Upper lobe of left lung (tissue), 6 donors: ENCODE data around the gene RRP9. TPM values are rescaled to one million over a fixed set of nuclear protein-coding genes. Genes with fewer than 3 reads are reported as not detected.
A peak's percentile ranks its signal among the peaks of the same experiment; 100 is the strongest.
"Not testable (repeated sequence)": the region's sequence is repeated elsewhere in the genome, so short reads cannot be mapped to it uniquely, and the experiment has no call there.

Source experiments
- ATAC-seq, 2 donors: fragments of 200-7000 bp; cut with Tn5 transposase; one replicate each; pipeline ENCODE4 v1.9.1; 2022; ENCODE audit warnings: mild to moderate bottlenecking in 2 of 2, moderate library complexity in 2 of 2; ENCODE audit not compliant: low FRiP score in 2 of 2
- DNase-seq, 2 donors: peaks; one replicate each; pipeline ENCODE4 v3.0.0-alpha.2; 2019 to 2020
- H3K27ac ChIP-seq, 4 donors: fragments of 200-600 bp; sonication (generic); one replicate each; pipeline ENCODE4 v1.5.1; 2016 to 2019
- H3K27me3 ChIP-seq, 4 donors: fragments of 200-600 bp; sonication (generic); one replicate each; pipeline ENCODE4 v1.5.1; 2017 to 2019
- H3K36me3 ChIP-seq, 4 donors: fragments of 200-600 bp; sonication (generic); one replicate each; pipeline ENCODE4 v1.5.1; 2016 to 2019
- H3K4me1 ChIP-seq, 4 donors: fragments of 200-600 bp; sonication (generic); one replicate each; pipeline ENCODE4 v1.5.1; 2018 to 2019
- H3K4me3 ChIP-seq, 4 donors: fragments of 200-600 bp; sonication (generic); one replicate each; pipeline ENCODE4 v1.5.1; 2017 to 2019; ENCODE audit warnings: mild to moderate bottlenecking in 2 of 4, moderate library complexity in 1 of 4
- H3K9me3 ChIP-seq, 4 donors: fragments of 200-600 bp; sonication (generic); one replicate each; pipeline ENCODE4 v1.5.1; 2018 to 2019
- CTCF ChIP-seq, 6 experiments: fragments of 450-650 bp in 4 of 6; fragments of 200-600 bp in 2 of 6; sonication (generic) in 2 of 6; IDR thresholded peaks; one replicate each; pipeline ENCODE4 v1.5.1; 2016 to 2019; ENCODE audit warnings: antibody characterized with exemption in 6 of 6
- EP300 ChIP-seq, 4 donors: sonication (generic); formaldehyde crosslinking; IDR thresholded peaks; one replicate each; pipeline ENCODE4 v1.5.1; 2017; ENCODE audit warnings: antibody characterized with exemption in 4 of 4, control low read depth in 2 of 4
- POLR2A ChIP-seq, 4 donors: fragments of 450-650 bp; IDR thresholded peaks; one replicate each; pipeline ENCODE4 v1.5.1; 2016 to 2017; ENCODE audit warnings: antibody characterized with exemption in 4 of 4, mild to moderate bottlenecking in 2 of 4
- POLR2AphosphoS5 ChIP-seq, 2 donors: sonication (generic); formaldehyde crosslinking; IDR thresholded peaks; one replicate each; pipeline ENCODE4 v1.5.1; 2017; ENCODE audit warnings: antibody characterized with exemption in 2 of 2
- WGBS, 2 donors: methylation state at CpG; one replicate each; pipeline ENCODE4 v1.1.5; 2017 to 2018; 5-methylcytosine and 5-hydroxymethylcytosine counted together
- total RNA-seq, 6 donors: library from RNA; depleted of rRNA in 4 of 6; stranded (reverse); fragments of >200 nt in 4 of 6; gene quantifications; one replicate each; pipeline versions ENCODE4 v1.1.0 to v1.2.1, GENCODE V29; 2016 to 2021
- donor health status: DM: no; HTN: no; CAD: no; lungs with moderate emphysema.
- donor health status: DM: no; HTN: yes; CAD: no; lungs with severe emphysema.

The RRP9 gene
- total RNA-seq, 6 donors from 2014 or later, result 10.7 to 30.4 (median 19.8) TPM

- no peak for ATAC-seq
- WGBS, 2 donors, result 94 to 97% methylated on average over 2 of the region's 2 CpGs
Measured at GRCh38 chr3:51904034-51904823, 37.5 kb downstream of the RRP9 start.

GRCh38 chr3:51902361-51902760, 39.3 kb downstream of the RRP9 start:
- not testable (repeated sequence) for H3K4me1 ChIP-seq, H3K4me3 ChIP-seq, H3K27ac ChIP-seq, H3K36me3 ChIP-seq, ATAC-seq, H3K9me3 ChIP-seq, H3K27me3 ChIP-seq, DNase-seq
- WGBS, 2 donors, result 67 to 68% methylated on average over 7 of the region's 7 CpGs

More at GRCh38 chr3:51904034-51904823, 37.5 kb downstream of the RRP9 start:
- TF ChIP-seq POLR2A (IDR thresholded peaks at IDR 0.05) (no peak), EP300 (IDR thresholded peaks at IDR 0.05) (no peak), POLR2AphosphoS5 (IDR thresholded peaks at IDR 0.05) (no peak), CTCF (IDR thresholded peaks at IDR 0.05) (no peak)
- no peaks in the 10 kb centered on the region for H3K36me3 ChIP-seq
- no peaks in the 10 kb centered on the region for H3K4me1 ChIP-seq
- H3K4me3 ChIP-seq, result no peak overlapping the region
- H3K27ac ChIP-seq, result no peak overlapping the region
- H3K9me3 ChIP-seq, result no peaks in the 10 kb centered on the region
- H3K27me3 ChIP-seq, result no peaks in the 10 kb centered on the region
- DNase-seq, result no peak

GRCh38 chr3:51900043-51900442, 41.7 kb downstream of the RRP9 start:
- not testable (repeated sequence) for H3K27ac ChIP-seq, H3K9me3 ChIP-seq, H3K4me1 ChIP-seq, ATAC-seq, H3K27me3 ChIP-seq, H3K4me3 ChIP-seq, DNase-seq, H3K36me3 ChIP-seq
- WGBS, 2 donors, result 77 to 81% methylated on average over 7 of the region's 7 CpGs

GRCh38 chr3:51897391-51897790, 44.3 kb downstream of the RRP9 start:
- Histone ChIP-seq H3K36me3 (no peaks in the 10 kb centered on the region), H3K4me1 (no peaks in the 10 kb centered on the region), H3K27me3 (no peaks in the 10 kb centered on the region), H3K27ac (no peak overlapping the region), H3K4me3 (no peak overlapping the region), H3K9me3 (no peaks in the 10 kb centered on the region)
- WGBS, 2 donors, result 92% methylated on average over 15 of the region's 15 CpGs
- ATAC-seq (no peak), DNase-seq (no peak)
- TF ChIP-seq POLR2A (IDR thresholded peaks at IDR 0.05) (no peak), CTCF (IDR thresholded peaks at IDR 0.05) (no peak), EP300 (IDR thresholded peaks at IDR 0.05) (no peak), POLR2AphosphoS5 (IDR thresholded peaks at IDR 0.05) (no peak)

GRCh38 chr3:51896607-51897305, 44.9 kb downstream of the RRP9 start:
- Histone ChIP-seq H3K36me3 (no peaks in the 10 kb centered on the region), H3K27ac (no peak overlapping the region), H3K4me1 (no peaks in the 10 kb centered on the region), H3K9me3 (no peaks in the 10 kb centered on the region), H3K27me3 (no peaks in the 10 kb centered on the region), H3K4me3 (no peak overlapping the region)
- ATAC-seq (no peak), DNase-seq (no peak)
- TF ChIP-seq POLR2AphosphoS5 (IDR thresholded peaks at IDR 0.05) (no peak), EP300 (IDR thresholded peaks at IDR 0.05) (no peak)
- WGBS, 2 donors, result 86 to 92% methylated on average over 10 of the region's 10 CpGs

- no peaks in the 10 kb centered on the region for H3K4me1 ChIP-seq
- H3K4me3 ChIP-seq, result no peak overlapping the region
- no peak overlapping the region for H3K27ac ChIP-seq
- ATAC-seq, result no peak
- H3K36me3 ChIP-seq, result no peaks in the 10 kb centered on the region
- H3K9me3 ChIP-seq, result no peaks in the 10 kb centered on the region
- 87 to 95% methylated on average over 7 to 16 of the region's 16 CpGs for WGBS, 2 donors
- DNase-seq, result peak in 1 of 2 donors; percentile 71
- TF ChIP-seq POLR2A (IDR thresholded peaks at IDR 0.05), result no peak
- no peak for TF ChIP-seq EP300 (IDR thresholded peaks at IDR 0.05)
- no peak for TF ChIP-seq POLR2AphosphoS5 (IDR thresholded peaks at IDR 0.05)
- no peak for TF ChIP-seq CTCF (IDR thresholded peaks at IDR 0.05)
- H3K27me3 ChIP-seq, result no peaks in the 10 kb centered on the region
Measured at GRCh38 chr3:51894939-51895338, 46.8 kb downstream of the RRP9 start.
